MM.1S (cell line): ENCODE results near the gene ADAMTS4.

Experiments used
- DNase-seq: peaks from one replicate; pipeline ENCODE4 v3.0.0-alpha.2; 2015
- H2AFZ ChIP-seq: fragments of 300-600 bp; sonication (generic); 2 replicates; pipeline ENCODE4 v1.6.0; 2016; ENCODE audit warnings: antibody characterized with exemption, low read length
- H3F3A ChIP-seq: fragments of 300-600 bp; sonication (generic); 2 replicates; pipeline ENCODE4 v1.6.1; 2016; ENCODE audit warnings: mild to moderate bottlenecking, antibody characterized with exemption, low read length, moderate library complexity, mixed read lengths; ENCODE audit not compliant: insufficient read depth
- H3K27ac ChIP-seq: fragments of 300-600 bp; sonication (generic); 2 replicates; pipeline ENCODE4 v1.5.1; 2016; ENCODE audit warnings: mild to moderate bottlenecking, low read length
- H3K27me3 ChIP-seq: fragments of 300-600 bp; sonication (generic); replicated peaks from 2 replicates; pipeline ENCODE4 v1.6.0; 2016; ENCODE audit warnings: low read length; ENCODE audit not compliant: insufficient read depth
- H3K36me3 ChIP-seq: fragments of 300-600 bp; sonication (generic); replicated peaks from 2 replicates; pipeline ENCODE4 v1.6.1; 2016; ENCODE audit warnings: mild to moderate bottlenecking, low read length, mixed read lengths; ENCODE audit not compliant: insufficient read depth
- H3K4me1 ChIP-seq: fragments of 300-600 bp; sonication (generic); 2 replicates; pipeline ENCODE4 v1.6.1; 2016; ENCODE audit warnings: low read length, mixed read lengths
- H3K4me2 ChIP-seq: fragments of 300-600 bp; sonication (generic); 2 replicates; pipeline ENCODE4 v1.6.0; 2016; ENCODE audit warnings: low read depth, low read length
- H3K4me3 ChIP-seq: fragments of 300-600 bp; sonication (generic); 2 replicates; pipeline ENCODE4 v1.5.1; 2016; ENCODE audit warnings: low read length, mixed read lengths
- H3K79me2 ChIP-seq: fragments of 300-600 bp; sonication (generic); 2 replicates; pipeline ENCODE4 v1.6.1; 2016; ENCODE audit warnings: mixed run types, low read length, mixed read lengths
- H3K9ac ChIP-seq: fragments of 300-600 bp; sonication (generic); 2 replicates; pipeline ENCODE4 v1.6.1; 2016; ENCODE audit warnings: low read length, mixed read lengths
- H3K9me2 ChIP-seq: fragments of 300-600 bp; sonication (generic); replicated peaks from 2 replicates; pipeline ENCODE4 v1.6.1; 2016; ENCODE audit warnings: mild to moderate bottlenecking, low read length, mixed read lengths; ENCODE audit not compliant: insufficient read depth
- H3K9me3 ChIP-seq: fragments of 300-600 bp; sonication (generic); replicated peaks from 2 replicates; pipeline ENCODE4 v1.6.1; 2016; ENCODE audit warnings: mild to moderate bottlenecking, low read length, mixed read lengths; ENCODE audit not compliant: insufficient read depth
- H4K20me1 ChIP-seq: fragments of 300-600 bp; sonication (generic); 2 replicates; pipeline ENCODE4 v1.6.1; 2016; ENCODE audit warnings: mild to moderate bottlenecking, low read length, moderate library complexity, mixed read lengths; ENCODE audit not compliant: insufficient read depth
- CTCF ChIP-seq: fragments of 300-600 bp; sonication (generic); IDR thresholded peaks from 2 replicates; pipeline ENCODE4 v1.5.1; 2016; ENCODE audit warnings: antibody characterized with exemption, low read length, mixed read lengths
- EZH2 ChIP-seq: fragments of 300-600 bp; sonication (generic); optimal IDR thresholded peaks from 2 replicates; pipeline ENCODE3; 2017; ENCODE audit warnings: low read depth, mild to moderate bottlenecking, antibody characterized with exemption, low read length, mixed read lengths
- EZH2phosphoT487 ChIP-seq: fragments of 300-600 bp; sonication (generic); IDR thresholded peaks from 2 replicates; pipeline ENCODE4 v1.6.1; 2018; ENCODE audit warnings: antibody characterized with exemption, low read length

ADAMTS4 gene

GRCh38 chr1:161175771-161176453 is 22.9 kb downstream of the ADAMTS4 start:
- Histone ChIP-seq H3K36me3 (peaks cover 38% of the 10 kb centered on the region), H3K9me2 (no peaks in the 10 kb centered on the region), H2AFZ (no peak overlapping the region), H3K9ac (peak overlapping the region; percentile 87), H3K4me2 (peak overlapping the region; percentile 97), H3K9me3 (no peaks in the 10 kb centered on the region), H3K27me3 (no peaks in the 10 kb centered on the region), H3K4me1 (peaks cover 44% of the 10 kb centered on the region), H4K20me1 (0 out of 2 replicates have a peak, but pooled peaks cover 6% of the 10 kb centered on the region), H3K79me2 (peaks cover 62% of the 10 kb centered on the region), H3F3A (peaks cover 42% of the 10 kb centered on the region), H3K4me3 (peak overlapping the region; percentile 88), H3K27ac (peak overlapping the region; percentile 91)
- DNase-seq: peak; percentile 93
- TF ChIP-seq EZH2: no peak
- TF ChIP-seq CTCF: no peak
- TF ChIP-seq EZH2phosphoT487: no peak

DNA sequence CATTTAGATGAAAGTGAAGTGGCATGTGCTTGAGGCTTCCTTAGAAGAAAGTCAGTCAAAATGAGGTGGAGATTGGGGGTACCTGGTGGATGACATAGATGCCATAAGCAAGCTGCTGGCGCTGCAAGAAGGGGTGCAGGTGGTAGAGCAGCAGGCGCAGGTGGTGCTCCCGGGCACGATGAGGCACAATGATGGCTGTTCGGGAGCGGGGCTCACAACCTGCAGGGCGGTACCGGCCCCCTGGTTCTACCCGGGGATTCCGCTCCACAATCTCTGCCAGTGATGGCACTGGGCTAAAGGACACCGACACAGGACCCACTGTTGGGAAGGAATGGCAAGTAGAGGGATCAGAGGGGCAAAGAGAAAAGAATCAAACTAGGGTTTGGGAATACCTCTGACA is 23.9 kb downstream of the ADAMTS4 start:
- Histone ChIP-seq H3K4me3 (peak overlapping the region; percentile 88), H3K9me3 (no peaks in the 10 kb centered on the region), H4K20me1 (0 out of 2 replicates have a peak, but pooled peaks cover 6% of the 10 kb centered on the region), H3K4me1 (peaks cover 39% of the 10 kb centered on the region), H3F3A (peaks cover 48% of the 10 kb centered on the region), H3K79me2 (peaks cover 62% of the 10 kb centered on the region), H2AFZ (no peak overlapping the region), H3K9me2 (no peaks in the 10 kb centered on the region), H3K27ac (peak overlapping the region; percentile 91; the same call in 1 of the 2 replicates), H3K36me3 (peaks cover 43% of the 10 kb centered on the region), H3K9ac (peak overlapping the region; percentile 87; the same call in 1 of the 2 replicates), H3K27me3 (no peaks in the 10 kb centered on the region), H3K4me2 (peak overlapping the region; percentile 97)
- TF ChIP-seq EZH2: no peak
- no peak for TF ChIP-seq EZH2phosphoT487
- TF ChIP-seq CTCF: no peak
- no peak for DNase-seq

GRCh38 chr1:161173711-161174110 is 25.1 kb downstream of the ADAMTS4 start:
- H3K36me3 ChIP-seq: peaks cover 43% of the 10 kb centered on the region
- no peaks in the 10 kb centered on the region for H3K9me3 ChIP-seq
- peaks cover 39% of the 10 kb centered on the region for H3K4me1 ChIP-seq
- H3K27me3 ChIP-seq: no peaks in the 10 kb centered on the region
- peak overlapping the region; percentile 11; the same call in 1 of the 2 replicates for H3K4me2 ChIP-seq
- DNase-seq: no peak
- TF ChIP-seq EZH2 (no peak), CTCF (no peak), EZH2phosphoT487 (no peak)
- H3F3A ChIP-seq: peaks cover 53% of the 10 kb centered on the region
- H2AFZ ChIP-seq: no peak overlapping the region
- H3K9ac ChIP-seq: no peak overlapping the region
- peaks cover 62% of the 10 kb centered on the region for H3K79me2 ChIP-seq
- H3K4me3 ChIP-seq: no peak overlapping the region
- 0 out of 2 replicates have a peak, but pooled peaks cover 6% of the 10 kb centered on the region for H4K20me1 ChIP-seq
- peak overlapping the region; percentile 4; the same call in 1 of the 2 replicates for H3K27ac ChIP-seq
- H3K9me2 ChIP-seq: no peaks in the 10 kb centered on the region
